GM21619 (cell line): Measurements from ENCODE around the gene SLC35E4.
"Not testable (repeated sequence)": the region's sequence is repeated elsewhere in the genome, so short reads cannot be mapped to it uniquely, and the experiment has no call there.

Experiments
- ATAC-seq: cut with Tn5 transposase; IDR thresholded peaks from one replicate; pipeline ENCODE4 v1.9.1; 2021; ENCODE audit not compliant: unreplicated experiment

SLC35E4 gene, protein sequence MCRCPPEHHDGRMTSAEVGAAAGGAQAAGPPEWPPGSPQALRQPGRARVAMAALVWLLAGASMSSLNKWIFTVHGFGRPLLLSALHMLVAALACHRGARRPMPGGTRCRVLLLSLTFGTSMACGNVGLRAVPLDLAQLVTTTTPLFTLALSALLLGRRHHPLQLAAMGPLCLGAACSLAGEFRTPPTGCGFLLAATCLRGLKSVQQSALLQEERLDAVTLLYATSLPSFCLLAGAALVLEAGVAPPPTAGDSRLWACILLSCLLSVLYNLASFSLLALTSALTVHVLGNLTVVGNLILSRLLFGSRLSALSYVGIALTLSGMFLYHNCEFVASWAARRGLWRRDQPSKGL

GRCh38 chr22:30635273-30636225 lies at the start of gene SLC35E4:
Gene SLC35E4, plus strand, starts transcription at chr22:30635781. Its CDS starts 670 bp downstream, at chr22:30636451.
- peak; percentile 60 for ATAC-seq

- ATAC-seq: no peak
Measured at GRCh38 chr22:30586414-30586813, 49.2 kb upstream of the SLC35E4 start.

DNA sequence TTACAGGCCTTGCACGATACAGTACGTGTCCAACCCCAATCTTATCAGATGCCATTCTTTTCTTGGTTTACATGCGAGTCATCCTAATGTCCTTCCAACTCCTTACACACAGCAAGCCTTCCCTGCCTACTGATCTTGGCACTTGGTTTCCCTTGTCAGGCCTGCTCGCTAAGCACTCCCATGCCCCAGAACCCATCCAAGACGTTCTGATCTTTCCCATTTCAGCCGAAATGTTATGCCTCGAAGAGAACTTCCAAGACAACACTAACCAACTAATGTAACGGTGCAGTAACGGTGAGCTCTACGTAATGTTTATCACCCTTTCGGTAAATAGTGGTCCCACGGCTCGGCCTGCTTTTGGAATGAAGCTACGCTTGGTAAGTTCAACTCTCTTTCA lies 44.4 kb upstream of the SLC35E4 start:
- no peak for ATAC-seq

DNA sequence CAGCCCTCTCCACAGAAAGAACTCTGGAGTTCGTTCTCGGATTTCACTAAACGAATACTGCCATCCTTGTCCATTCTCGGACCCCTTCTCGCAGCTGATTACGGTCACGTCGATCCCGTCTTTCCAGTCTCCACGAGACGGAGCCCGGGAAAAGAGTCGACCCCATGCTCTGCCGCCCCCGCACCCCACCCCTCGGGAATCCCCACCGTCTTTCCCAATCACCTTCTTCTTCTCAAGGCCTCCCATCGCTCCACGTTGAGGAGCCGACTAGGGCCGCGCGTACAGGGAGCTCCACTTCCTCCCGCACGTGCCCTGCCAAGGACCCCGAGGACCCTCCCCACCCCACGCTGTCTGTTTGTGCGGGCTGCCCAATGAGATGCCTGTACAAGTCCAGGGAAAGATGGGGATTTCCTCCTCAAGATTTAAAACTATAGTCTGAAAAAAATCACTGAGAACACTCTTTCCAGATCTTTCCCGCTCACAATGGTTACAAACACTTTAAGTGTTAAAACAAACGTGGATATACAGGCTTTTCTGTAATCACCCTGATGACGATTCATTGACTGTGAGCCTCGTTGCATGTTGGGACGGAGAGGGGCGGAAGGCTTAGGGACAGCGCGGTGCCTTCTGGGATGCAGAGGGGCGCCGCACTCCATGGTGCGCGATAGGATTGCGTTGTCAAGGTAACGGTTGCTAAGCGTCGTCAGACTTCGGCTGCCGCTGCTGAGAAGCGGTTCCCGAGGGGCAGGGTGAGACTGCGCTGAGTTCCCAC lies 43.8 kb upstream of the SLC35E4 start, which contains the start of gene PES1:
TSS of gene PES1 (minus strand) at position 323 of the 772 bp plus-strand sequence. CDS start at position 246, 77 bp downstream.
- ATAC-seq: peak; percentile 97

DNA sequence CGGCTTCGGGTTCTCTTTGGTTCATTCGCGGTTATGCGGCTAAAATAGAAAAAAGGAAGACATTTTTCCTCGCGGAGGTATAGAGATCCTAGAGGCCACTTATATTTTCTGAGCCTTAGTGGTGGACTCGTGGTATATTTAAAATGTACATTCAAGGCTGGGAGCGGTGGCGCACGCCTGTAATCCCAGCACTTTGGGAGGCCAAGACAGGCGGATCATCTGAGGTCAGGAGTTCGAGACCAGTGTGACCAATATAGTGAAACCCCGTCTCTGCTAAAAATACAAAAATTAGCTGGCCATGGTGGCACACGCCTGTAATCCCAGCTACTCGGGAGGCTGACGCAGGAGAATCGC lies 43.2 kb upstream of the SLC35E4 start:
- not testable (repeated sequence) for ATAC-seq

DNA sequence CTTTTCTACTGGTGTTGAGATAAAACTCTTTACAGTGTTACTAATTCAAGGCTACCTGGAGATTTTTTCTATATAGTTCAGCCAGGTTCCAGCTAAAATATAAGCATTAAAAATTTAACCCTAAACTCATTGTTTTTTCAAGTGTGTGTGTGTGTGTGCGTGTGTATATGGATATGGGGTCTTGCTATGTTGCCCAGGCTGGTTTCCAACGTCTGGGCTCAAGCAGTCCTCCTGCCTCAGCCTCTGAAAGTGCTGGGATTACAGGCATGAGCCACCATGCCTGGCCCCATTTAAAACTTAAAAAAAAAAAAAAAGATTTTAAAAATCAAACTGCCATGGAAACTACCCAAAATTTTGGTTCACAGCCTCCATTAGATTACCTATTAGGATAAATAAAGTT lies 39.4 kb upstream of the SLC35E4 start:
- ATAC-seq: no peak

- no peak for ATAC-seq
Measured at GRCh38 chr22:30596886-30597285, 38.7 kb upstream of the SLC35E4 start.

DNA sequence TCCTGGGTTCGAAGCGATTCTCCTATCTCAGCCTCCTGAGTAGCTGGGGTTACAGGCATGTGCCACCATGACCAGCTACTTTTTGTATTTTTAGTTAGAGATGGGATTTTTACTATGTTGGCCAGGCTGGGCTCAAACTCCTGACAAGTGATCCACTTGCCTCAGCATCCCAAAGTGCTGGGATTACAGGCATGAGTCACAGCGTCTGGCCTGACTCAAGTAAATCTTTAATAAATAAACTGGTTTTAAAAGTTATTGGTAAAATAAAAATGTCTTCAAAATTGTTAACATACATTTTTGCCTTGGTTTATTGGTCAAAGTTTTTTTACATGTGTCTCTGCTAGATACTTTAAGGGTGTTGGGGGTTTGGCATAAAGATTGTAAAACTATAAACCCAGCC lies 36.6 kb upstream of the SLC35E4 start:
- ATAC-seq: no peak

DNA sequence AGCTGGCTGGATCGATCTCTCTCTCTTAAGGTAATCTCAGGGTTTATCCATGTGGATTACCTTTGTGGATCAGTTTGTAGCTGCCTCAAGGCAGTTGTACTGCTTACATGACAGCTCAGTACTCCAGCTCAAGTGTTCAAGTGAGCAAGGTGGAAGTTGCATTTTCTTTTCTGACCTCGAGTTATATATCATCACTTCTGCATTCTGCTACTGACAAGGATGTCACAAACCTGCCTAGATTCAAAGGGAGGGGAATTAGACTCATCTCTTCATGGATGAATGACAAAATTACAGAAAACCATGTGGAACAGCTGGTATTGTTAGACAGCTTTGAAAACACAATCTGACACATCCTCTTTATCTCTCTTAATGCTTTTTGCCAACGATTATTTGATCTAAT lies 34.7 kb upstream of the SLC35E4 start:
- no peak for ATAC-seq

DNA sequence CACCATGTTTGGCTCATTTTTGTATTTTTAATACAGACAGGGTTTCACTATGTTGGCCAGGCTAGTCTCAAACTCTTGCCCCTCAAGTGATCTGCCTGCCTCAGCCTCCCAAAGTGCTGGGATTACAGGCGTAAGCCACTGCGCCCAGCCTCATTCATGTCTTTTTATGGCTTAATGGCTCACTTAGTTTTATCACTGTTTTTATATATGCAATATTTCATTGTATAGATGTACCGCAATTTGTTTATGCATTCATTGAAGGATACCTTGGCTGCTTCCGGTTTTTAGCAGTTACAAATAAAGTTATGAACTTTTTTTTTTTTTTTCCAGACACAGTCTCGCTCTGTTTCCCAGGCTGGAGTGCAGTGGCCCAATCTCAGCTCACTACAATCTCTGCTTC lies 34.1 kb upstream of the SLC35E4 start:
- ATAC-seq: no peak

DNA sequence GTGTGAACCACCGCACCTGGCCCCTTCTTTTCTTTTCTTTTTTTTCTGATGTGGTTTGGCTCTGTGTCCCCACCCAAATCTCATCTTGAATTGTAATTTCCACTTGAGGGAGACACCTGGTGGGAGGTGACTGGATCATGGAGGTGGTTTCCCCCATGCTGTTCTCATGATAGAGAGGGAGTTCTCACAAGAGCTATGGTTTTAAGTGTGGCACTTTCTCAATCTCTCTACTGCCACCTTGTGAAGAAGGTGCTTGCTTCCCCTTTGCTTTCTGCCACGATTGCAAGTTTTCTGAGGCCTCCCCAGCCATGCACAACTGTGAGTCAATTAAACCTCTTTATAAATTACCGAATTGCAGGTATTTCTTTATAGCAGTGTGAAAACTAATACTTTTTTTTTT lies 33.5 kb upstream of the SLC35E4 start:
- no peak for ATAC-seq

DNA sequence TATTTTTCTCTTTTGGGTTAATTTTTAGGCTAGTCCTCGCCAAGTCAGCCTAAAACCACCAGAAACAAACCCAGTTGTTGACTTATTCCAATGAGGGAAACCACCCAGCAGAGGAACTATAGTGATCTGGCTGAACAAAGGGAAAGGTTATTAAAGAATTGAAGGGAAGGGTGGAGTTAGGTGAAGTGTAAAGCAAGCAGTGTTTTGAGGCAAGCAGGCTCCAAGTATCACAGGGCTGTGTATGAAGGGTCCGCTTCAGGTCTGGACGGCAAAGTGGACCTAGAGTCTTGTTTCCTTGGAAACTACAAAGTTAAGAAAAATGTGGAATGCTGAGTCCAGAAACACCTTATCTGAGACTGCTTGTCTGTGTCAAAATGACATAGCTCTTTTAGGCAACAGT lies 31.8 kb upstream of the SLC35E4 start:
- no peak for ATAC-seq

DNA sequence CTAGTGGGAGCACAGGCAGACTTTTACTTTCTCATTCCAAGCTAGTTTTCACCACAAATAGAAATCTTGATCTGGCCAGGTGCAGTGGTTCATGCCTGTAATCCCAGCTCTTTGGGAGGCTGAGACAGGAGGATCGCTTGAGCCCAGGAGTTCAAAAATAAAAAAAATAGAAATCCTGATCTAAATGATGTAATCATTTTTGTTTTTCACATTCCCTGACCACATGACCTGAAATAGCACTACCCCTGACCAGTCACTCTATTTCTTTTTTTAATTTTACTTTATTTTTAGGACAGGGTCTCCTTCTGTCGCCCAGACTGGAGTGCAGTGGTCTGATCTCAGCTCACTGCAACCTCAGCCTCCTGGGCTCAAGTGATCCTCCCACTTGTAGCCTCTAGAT lies 30.9 kb upstream of the SLC35E4 start:
- no peak for ATAC-seq

- ATAC-seq: no peak
Measured at GRCh38 chr22:30605449-30606110, 30.0 kb upstream of the SLC35E4 start.

- ATAC-seq: peak; percentile 36
Measured at GRCh38 chr22:30606455-30607299, 28.9 kb upstream of the SLC35E4 start, which contains the start of gene TCN2. Gene TCN2, plus strand, starts transcription at chr22:30607174. Its CDS starts 158 bp downstream, at chr22:30607332.

DNA sequence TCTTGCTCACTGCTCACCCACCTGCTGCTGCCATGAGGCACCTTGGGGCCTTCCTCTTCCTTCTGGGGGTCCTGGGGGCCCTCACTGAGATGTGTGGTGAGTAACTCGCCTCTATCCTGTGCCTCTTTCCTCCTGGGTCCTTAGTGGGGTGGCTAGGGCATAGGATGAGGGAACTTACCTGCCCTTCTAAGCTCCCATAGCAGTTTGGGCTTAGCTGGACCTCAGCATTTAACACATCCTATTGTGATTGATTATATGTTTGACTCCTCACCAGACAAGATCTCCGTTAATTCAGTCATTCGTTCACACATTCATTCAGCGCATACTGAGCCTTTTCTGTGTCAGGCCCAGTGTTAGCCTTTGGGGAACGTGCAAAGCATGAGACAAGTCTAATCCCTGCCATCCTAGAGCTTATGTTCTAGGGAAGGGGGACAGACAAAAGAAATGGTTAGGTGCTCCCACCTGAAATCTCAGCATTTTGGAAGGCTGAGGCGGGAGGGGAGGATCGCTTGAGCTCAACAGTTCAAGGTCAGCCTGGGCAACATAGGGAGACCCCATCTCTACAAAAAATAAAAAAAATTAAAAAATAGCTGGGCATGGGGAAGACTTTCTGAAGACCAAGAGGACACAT lies 28.2 kb upstream of the SLC35E4 start:
- peak; percentile 4 for ATAC-seq

DNA sequence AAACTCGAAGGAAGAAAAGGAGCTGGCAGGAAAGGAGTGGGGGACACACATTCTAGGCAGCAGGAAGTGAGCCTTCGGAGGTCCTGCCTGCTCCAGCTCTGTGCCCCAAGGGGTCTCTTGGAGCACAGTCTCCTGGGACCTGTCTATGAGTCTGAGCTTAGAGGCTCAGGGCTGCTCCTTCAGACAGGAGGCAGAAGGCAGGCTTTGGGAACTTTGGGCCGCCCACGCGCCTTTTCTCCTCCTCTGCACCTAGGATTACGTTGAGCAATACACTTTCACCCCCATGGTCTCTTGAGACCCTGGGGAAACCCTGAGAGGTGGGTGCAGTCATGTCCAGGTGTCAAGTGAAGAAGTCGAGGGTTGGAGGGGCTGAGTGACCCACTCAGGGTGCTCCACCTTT lies 27.6 kb upstream of the SLC35E4 start:
- ATAC-seq: no peak

DNA sequence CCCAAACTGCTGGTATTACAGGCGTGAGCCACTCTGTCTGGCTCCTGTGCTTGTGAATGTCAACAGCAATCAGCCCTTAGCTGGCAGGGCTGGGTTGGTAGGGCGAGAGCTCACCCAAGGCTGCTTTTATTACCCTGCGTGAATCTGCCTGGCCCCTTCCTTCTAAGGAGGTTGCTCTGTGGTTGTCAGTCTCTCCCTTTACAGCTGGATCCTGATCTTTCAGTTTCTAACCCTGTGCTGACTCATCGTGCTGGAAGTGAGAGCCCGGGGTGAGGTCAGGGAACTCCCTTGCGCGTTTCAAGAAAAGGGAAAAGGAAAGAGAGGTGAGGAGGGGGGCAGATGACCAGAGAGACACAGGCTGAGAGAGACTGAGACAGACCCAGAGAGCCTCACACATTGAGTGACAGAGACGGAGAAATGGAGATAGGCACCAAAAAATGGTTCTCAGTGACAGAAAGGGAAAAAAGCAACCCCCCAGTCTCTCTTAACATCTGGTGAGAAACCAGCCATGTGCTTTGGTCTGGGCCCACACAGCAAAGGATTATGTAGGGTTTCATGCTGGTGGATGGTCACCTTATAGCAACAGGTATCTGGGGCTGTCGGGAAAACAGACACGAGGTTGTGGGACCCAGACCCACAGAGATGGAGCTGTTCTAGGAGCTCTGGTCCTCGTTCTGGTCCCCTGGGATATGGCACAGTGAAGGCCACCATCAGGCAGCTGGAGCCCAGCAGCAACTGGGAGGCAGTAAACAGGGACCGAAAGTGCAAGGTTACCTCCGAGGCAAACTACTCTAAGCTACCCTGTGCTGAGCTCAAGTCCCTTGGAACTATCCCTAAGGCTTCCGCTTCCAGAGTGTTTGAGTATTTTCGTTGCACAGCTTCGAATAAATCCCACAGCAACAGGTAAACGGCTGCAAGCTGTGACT lies 26.1 kb upstream of the SLC35E4 start:
- no peak for ATAC-seq
